SK-N-SH treated with all-trans-retinoic acid at 6 μM for 48 hours (cell line): ENCODE results near the gene GPC6.

ENCODE experiments used
- ATAC-seq: fragments of 200-7000 bp; cut with Tn5 transposase; 3 replicates; pipeline ENCODE4 v1.9.1; 2020; ENCODE audit warnings: mild to moderate bottlenecking, moderate library complexity
- ARNTL ChIP-seq: fragments of 450-650 bp; formaldehyde crosslinking; IDR thresholded peaks from 2 replicates; pipeline ENCODE4 v1.5.0; 2020; ENCODE audit warnings: low read depth, mild to moderate bottlenecking, moderate library complexity, borderline replicate concordance
- CSDC2 ChIP-seq: fragments of 250-450 bp; sonication (Bioruptor Pico); IDR thresholded peaks from 2 replicates; pipeline ENCODE4 v1.5.0; 2020; ENCODE audit warnings: mild to moderate bottlenecking, moderate library complexity
- CSRNP3 ChIP-seq: fragments of 250-450 bp; sonication (Bioruptor Pico); IDR thresholded peaks from 2 replicates; pipeline ENCODE4 v1.5.1; 2021; ENCODE audit warnings: mild to moderate bottlenecking, moderate library complexity
- ESRRG ChIP-seq: fragments of 250-450 bp; sonication (Bioruptor Pico); IDR thresholded peaks from 2 replicates; pipeline ENCODE4 v1.6.1; 2021; ENCODE audit warnings: mild to moderate bottlenecking
- GLIS3 ChIP-seq: fragments of 250-450 bp; sonication (Bioruptor Pico); IDR thresholded peaks from 2 replicates; pipeline ENCODE4 v1.5.0; 2020; ENCODE audit warnings: mild to moderate bottlenecking, moderate library complexity
- ISL1 ChIP-seq: fragments of 250-450 bp; sonication (Bioruptor Pico); IDR thresholded peaks from 2 replicates; pipeline ENCODE4 v2.1.2; 2022; ENCODE audit warnings: mild to moderate bottlenecking, moderate library complexity
- OSR1 ChIP-seq: fragments of 250-450 bp; sonication (Bioruptor Pico); IDR thresholded peaks from 2 replicates; pipeline ENCODE4 v1.8.0; 2022; ENCODE audit warnings: moderate library complexity, mild to moderate bottlenecking, inconsistent platforms
- PATZ1 ChIP-seq: fragments of 250-450 bp; sonication (Bioruptor Pico); IDR thresholded peaks from 2 replicates; pipeline ENCODE4 v1.8.0; 2020; ENCODE audit warnings: mild to moderate bottlenecking, moderate library complexity, borderline replicate concordance
- POU6F1 ChIP-seq: fragments of 250-450 bp; sonication (Bioruptor Pico); IDR thresholded peaks from 2 replicates; pipeline ENCODE4 v1.8.0; 2021; ENCODE audit warnings: low read depth, mild to moderate bottlenecking, moderate library complexity, borderline replicate concordance
- TCF4 ChIP-seq: fragments of 250-450 bp; sonication (Bioruptor Pico); IDR thresholded peaks from 2 replicates; pipeline ENCODE4 v1.8.0; 2021; ENCODE audit warnings: mild to moderate bottlenecking, moderate library complexity, borderline replicate concordance
- TOX ChIP-seq: fragments of 250-450 bp; sonication (Bioruptor Pico); IDR thresholded peaks from 2 replicates; pipeline ENCODE4 v1.8.0; 2021; ENCODE audit warnings: mild to moderate bottlenecking, moderate library complexity, borderline replicate concordance
- ZC3H10 ChIP-seq: fragments of 250-450 bp; sonication (Bioruptor Pico); IDR thresholded peaks from 2 replicates; pipeline ENCODE4 v1.5.1; 2021; ENCODE audit warnings: mild to moderate bottlenecking, moderate library complexity
- ZFP3 ChIP-seq: fragments of 250-450 bp; sonication (Bioruptor Pico); IDR thresholded peaks from 2 replicates; pipeline ENCODE4 v1.5.0; 2020; ENCODE audit warnings: mild to moderate bottlenecking, moderate library complexity
- ZFP30 ChIP-seq: fragments of 450-650 bp; formaldehyde crosslinking; IDR thresholded peaks from 2 replicates; pipeline ENCODE4 v1.5.0; 2022; ENCODE audit warnings: mild to moderate bottlenecking, moderate library complexity
- ZNF565 ChIP-seq: fragments of 450-650 bp; formaldehyde crosslinking; conservative IDR thresholded peaks from 2 replicates; pipeline ENCODE4 v1.5.0; 2020; ENCODE audit warnings: low read depth, mild to moderate bottlenecking, moderate library complexity
- ZNF70 ChIP-seq: fragments of 450-650 bp; formaldehyde crosslinking; IDR thresholded peaks from 2 replicates; pipeline ENCODE4 v1.5.0; 2020; ENCODE audit warnings: mild to moderate bottlenecking, moderate library complexity
- TF ChIP-seq, protein P1 (sequence below): fragments of 250-450 bp; sonication (Bioruptor Pico); IDR thresholded peaks from 2 replicates; pipeline ENCODE4 v1.5.0; 2020; ENCODE audit warnings: mild to moderate bottlenecking, moderate library complexity
- TF ChIP-seq, protein P2 (sequence below): fragments of 250-450 bp; sonication (Bioruptor Pico); IDR thresholded peaks from 2 replicates; pipeline ENCODE4 v1.5.1; 2020; ENCODE audit warnings: low read depth, mild to moderate bottlenecking, moderate library complexity

The GPC6 gene

DNA sequence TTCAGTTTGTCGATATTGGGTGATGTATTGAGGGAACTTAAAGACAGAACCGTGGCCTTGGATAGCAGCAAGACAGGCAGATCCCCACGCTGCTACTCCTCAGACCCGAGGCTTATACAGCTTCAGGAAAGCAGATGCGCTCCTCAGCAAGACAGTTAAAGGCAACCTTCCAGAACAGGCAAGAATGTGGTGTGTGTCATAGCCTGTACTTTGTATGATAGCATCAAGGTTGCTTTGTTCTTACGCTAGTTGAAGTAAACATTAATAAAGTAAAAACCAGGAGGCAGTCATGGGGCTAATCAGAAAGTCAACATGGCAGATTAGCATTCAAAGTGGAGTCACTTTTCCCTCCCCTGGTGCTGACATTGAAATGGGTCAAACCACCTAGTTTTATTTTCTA lies 779.7 kb downstream of the GPC6 start:
- ATAC-seq = no peak; the same call in 2 of the 3 replicates

GRCh38 chr13:94007072-94007471 lies 780.5 kb downstream of the GPC6 start:
- TF ChIP-seq, protein P1, sequence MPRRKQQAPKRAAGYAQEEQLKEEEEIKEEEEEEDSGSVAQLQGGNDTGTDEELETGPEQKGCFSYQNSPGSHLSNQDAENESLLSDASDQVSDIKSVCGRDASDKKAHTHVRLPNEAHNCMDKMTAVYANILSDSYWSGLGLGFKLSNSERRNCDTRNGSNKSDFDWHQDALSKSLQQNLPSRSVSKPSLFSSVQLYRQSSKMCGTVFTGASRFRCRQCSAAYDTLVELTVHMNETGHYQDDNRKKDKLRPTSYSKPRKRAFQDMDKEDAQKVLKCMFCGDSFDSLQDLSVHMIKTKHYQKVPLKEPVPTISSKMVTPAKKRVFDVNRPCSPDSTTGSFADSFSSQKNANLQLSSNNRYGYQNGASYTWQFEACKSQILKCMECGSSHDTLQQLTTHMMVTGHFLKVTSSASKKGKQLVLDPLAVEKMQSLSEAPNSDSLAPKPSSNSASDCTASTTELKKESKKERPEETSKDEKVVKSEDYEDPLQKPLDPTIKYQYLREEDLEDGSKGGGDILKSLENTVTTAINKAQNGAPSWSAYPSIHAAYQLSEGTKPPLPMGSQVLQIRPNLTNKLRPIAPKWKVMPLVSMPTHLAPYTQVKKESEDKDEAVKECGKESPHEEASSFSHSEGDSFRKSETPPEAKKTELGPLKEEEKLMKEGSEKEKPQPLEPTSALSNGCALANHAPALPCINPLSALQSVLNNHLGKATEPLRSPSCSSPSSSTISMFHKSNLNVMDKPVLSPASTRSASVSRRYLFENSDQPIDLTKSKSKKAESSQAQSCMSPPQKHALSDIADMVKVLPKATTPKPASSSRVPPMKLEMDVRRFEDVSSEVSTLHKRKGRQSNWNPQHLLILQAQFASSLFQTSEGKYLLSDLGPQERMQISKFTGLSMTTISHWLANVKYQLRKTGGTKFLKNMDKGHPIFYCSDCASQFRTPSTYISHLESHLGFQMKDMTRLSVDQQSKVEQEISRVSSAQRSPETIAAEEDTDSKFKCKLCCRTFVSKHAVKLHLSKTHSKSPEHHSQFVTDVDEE = no peak
- TF ChIP-seq POU6F1 (CRISPR knock-in tag) = no peak
- TF ChIP-seq, all 23 proteins: peak for 0
- no peak for ATAC-seq

More for the DNA sequence above, 779.7 kb downstream of the GPC6 start:
- TF ChIP-seq TOX (no peak), CSRNP3 (CRISPR knock-in tag) (no peak), ZNF70 (CRISPR knock-in tag) (no peak), POU6F1 (CRISPR knock-in tag) (no peak), ZNF565 (CRISPR knock-in tag) (no peak), TCF4 (CRISPR knock-in tag) (no peak), ZFP3 (CRISPR knock-in tag) (no peak), ARNTL (CRISPR knock-in tag) (no peak), ZC3H10 (no peak), CSDC2 (CRISPR knock-in tag) (no peak)
- TF ChIP-seq, protein P2, sequence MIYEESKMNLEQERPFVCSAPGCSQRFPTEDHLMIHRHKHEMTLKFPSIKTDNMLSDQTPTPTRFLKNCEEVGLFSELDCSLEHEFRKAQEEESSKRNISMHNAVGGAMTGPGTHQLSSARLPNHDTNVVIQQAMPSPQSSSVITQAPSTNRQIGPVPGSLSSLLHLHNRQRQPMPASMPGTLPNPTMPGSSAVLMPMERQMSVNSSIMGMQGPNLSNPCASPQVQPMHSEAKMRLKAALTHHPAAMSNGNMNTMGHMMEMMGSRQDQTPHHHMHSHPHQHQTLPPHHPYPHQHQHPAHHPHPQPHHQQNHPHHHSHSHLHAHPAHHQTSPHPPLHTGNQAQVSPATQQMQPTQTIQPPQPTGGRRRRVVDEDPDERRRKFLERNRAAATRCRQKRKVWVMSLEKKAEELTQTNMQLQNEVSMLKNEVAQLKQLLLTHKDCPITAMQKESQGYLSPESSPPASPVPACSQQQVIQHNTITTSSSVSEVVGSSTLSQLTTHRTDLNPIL (CRISPR knock-in tag) = no peak

GRCh38 chr13:94009701-94010100 lies 783.1 kb downstream of the GPC6 start:
- ATAC-seq = peak; percentile 81
- TF ChIP-seq ISL1 (CRISPR knock-in tag) (peak; percentile 10; the same call in 1 of the 2 replicates), OSR1 (no peak)
- TF ChIP-seq, all 23 proteins: peak for 1

DNA sequence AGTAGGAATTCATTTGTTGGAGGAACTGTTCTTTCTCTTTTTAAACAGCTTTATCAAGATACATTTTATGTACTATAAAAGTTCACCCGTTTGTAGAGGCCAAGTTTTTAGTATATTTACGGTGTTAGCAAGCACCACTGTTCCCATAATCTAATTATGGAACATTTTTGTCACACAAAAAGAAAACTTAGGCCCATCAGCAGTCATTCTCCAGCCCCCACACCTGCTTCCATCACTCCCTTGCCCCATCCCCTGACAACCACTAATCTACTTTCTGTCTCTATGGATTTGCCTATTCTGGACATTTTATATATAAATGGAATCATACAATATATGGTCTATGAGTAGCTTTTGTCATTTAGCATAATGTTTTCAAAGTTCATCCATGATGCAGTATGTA lies 787.9 kb downstream of the GPC6 start:
- TF ChIP-seq ESRRG = no peak
- TF ChIP-seq ZC3H10 = no peak
- no peak for TF ChIP-seq ZFP3 (CRISPR knock-in tag)
- no peak for TF ChIP-seq GLIS3 (CRISPR knock-in tag)
- TF ChIP-seq OSR1 = no peak
- no peak for TF ChIP-seq PATZ1 (CRISPR knock-in tag)
- TF ChIP-seq CSRNP3 (CRISPR knock-in tag) = no peak
- no peak for TF ChIP-seq ZFP30 (CRISPR knock-in tag)
- TF ChIP-seq, all 23 proteins: peak for 0
- ATAC-seq = no peak
